Fibroblast of skin of scalp (primary cell): ENCODE data around the gene SLIT1.
"Not testable (repeated sequence)": the region's sequence is repeated elsewhere in the genome, so short reads cannot be mapped to it uniquely, and the experiment has no call there.

ENCODE experiments used
- DNase-seq: peaks from one replicate; pipeline ENCODE4 v3.0.0-alpha.2; 2013

Gene SLIT1

GRCh38 chr10:97039538-97040247 is 146.1 kb downstream of the SLIT1 start:
- no peak for DNase-seq

GRCh38 chr10:97038688-97039087 is 147.1 kb downstream of the SLIT1 start:
- DNase-seq = no peak

- DNase-seq = peak; percentile 80
Measured at GRCh38 chr10:97037365-97038361, 148.1 kb downstream of the SLIT1 start.

- no peak for DNase-seq
Measured at GRCh38 chr10:97034958-97035769, 150.6 kb downstream of the SLIT1 start.

GRCh38 chr10:97034301-97034700 is 151.5 kb downstream of the SLIT1 start:
- no peak for DNase-seq

- DNase-seq = not testable (repeated sequence)
Measured at GRCh38 chr10:97033841-97034240, 151.9 kb downstream of the SLIT1 start.

GRCh38 chr10:97032624-97033023 is 153.1 kb downstream of the SLIT1 start:
- DNase-seq = no peak

GRCh38 chr10:97031459-97031858 is 154.3 kb downstream of the SLIT1 start:
- DNase-seq = no peak

- DNase-seq = no peak
Measured at GRCh38 chr10:97030894-97031293, 154.9 kb downstream of the SLIT1 start.

GRCh38 chr10:97029271-97029670 is 156.5 kb downstream of the SLIT1 start:
- no peak for DNase-seq

GRCh38 chr10:97028832-97029178 is 157.0 kb downstream of the SLIT1 start:
- no peak for DNase-seq

GRCh38 chr10:97028126-97028831 is 157.5 kb downstream of the SLIT1 start:
- DNase-seq = peak; percentile 61

- peak; percentile 48 for DNase-seq
Measured at GRCh38 chr10:97025613-97026242, 160.0 kb downstream of the SLIT1 start.

GRCh38 chr10:97024168-97025073 is 161.3 kb downstream of the SLIT1 start:
- peak; percentile 84 for DNase-seq

- peak; percentile 31 for DNase-seq
Measured at GRCh38 chr10:97023401-97024167, 162.2 kb downstream of the SLIT1 start.

GRCh38 chr10:97022616-97023015 is 163.1 kb downstream of the SLIT1 start:
- DNase-seq = no peak

- peak; percentile 39 for DNase-seq
Measured at GRCh38 chr10:97020452-97021400, 165.0 kb downstream of the SLIT1 start.

GRCh38 chr10:97019213-97019844 is 166.4 kb downstream of the SLIT1 start:
- DNase-seq = no peak
